GM21576 (cell line): ENCODE data around the gene TNC.

Source experiments
- ATAC-seq: cut with Tn5 transposase; IDR thresholded peaks from one replicate; pipeline ENCODE4 v1.9.1; 2021; ENCODE audit warnings: mild to moderate bottlenecking, moderate library complexity; ENCODE audit not compliant: unreplicated experiment

Gene TNC

DNA sequence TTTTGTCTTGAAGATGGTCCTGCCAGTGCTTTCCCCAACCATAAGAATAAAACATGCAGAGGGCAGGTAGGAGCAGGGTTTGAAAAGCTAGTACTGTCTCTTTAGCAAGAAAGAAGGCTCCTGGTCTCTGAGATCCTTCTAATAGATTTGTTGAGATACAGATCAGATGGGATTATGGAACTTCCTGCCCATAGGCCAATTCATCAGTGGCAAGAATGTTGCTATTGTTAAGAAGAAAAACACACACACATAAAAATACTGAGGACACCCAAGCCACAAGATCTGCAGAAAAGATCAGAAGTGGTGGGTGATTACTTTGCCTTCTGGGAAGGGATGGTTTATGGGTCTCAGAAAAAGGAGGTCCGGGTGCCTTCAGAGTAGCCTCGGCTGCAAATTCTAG lies 59.8 kb downstream of the TNC start:
- ATAC-seq, result no peak

- no peak for ATAC-seq
These were observed 60.4 kb downstream of the TNC start for GRCh38 chr9:115057559-115057958.

DNA sequence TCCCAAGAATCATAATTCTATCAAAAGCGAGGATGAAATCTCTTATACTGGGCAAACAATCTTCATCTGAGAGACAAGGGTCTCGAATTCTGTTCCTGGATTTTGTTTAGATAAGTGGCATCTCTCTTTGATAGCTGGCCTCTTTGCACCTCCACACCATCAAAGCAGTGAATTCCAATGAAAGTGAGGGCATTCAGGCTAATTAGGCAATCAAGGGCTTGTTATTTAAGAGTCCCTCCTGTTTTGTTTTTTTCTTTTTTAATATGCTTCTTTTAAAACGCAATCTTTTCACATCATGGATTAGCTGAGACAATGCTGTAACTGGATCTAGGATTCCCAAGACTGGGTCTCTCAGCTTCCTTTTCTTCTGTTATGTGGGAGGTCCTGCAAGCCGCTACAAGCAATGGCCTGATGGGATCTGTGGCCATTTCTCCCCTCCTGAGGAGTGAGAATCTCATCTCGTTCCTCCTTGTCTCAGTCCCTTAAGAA lies 67.9 kb downstream of the TNC start:
- no peak for ATAC-seq

DNA sequence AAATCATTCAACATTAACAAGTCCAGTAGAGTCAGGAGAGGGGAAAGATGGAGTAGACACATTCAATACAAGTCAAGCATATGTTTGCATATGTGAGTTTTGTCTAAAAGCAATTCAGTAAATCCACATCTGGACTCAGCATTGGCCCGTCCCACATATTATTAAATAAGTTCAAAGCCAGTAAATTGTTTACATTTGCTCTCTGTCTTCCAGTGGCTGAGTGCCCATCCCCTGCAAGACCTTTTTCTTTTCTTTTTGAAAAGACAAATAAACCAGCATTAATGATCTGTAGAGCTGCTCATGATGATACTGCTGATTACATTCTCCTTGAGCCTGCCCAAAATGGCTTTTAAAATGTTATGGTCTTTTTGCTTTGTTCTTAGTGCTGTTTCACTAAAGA lies 71.1 kb downstream of the TNC start:
- ATAC-seq, result no peak

DNA sequence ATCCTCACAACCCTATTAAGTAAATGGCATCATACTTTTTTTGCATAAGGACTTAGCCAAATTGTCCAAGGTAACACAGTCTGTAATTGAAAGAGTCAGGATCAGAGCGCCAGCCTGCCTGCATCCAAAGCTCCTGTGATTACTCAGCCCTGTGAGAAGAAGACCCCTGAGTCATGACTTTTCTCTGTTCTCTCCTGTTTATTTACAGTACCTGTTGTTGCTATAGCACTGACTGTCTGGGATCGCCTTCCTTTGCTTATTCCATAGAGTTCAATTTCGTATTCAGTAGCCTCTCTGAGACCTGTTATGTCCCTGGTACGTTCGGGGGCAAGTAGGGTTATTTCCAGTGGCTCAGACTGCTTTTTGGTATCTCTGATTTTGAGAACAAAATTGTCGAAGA lies 71.8 kb downstream of the TNC start:
- ATAC-seq, result no peak

DNA sequence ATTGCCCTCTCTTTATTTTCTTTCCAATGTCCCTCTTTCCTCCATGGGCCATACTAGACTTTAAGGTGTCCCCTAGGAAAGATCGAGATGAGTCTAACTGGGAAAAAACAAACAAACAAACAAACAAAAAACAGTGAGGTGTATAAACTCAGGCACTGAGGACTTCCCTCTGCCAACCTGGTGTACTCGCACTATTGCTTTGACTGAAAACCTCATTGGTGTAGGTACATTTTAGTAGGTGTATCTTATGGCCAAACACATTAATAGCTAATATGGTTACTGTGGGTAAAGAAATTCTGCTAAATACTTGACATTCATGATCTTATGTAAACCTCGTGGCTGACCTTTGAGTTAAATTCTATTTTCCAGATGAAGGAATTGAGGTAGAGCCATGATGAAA lies 74.3 kb downstream of the TNC start:
- ATAC-seq, result no peak

DNA sequence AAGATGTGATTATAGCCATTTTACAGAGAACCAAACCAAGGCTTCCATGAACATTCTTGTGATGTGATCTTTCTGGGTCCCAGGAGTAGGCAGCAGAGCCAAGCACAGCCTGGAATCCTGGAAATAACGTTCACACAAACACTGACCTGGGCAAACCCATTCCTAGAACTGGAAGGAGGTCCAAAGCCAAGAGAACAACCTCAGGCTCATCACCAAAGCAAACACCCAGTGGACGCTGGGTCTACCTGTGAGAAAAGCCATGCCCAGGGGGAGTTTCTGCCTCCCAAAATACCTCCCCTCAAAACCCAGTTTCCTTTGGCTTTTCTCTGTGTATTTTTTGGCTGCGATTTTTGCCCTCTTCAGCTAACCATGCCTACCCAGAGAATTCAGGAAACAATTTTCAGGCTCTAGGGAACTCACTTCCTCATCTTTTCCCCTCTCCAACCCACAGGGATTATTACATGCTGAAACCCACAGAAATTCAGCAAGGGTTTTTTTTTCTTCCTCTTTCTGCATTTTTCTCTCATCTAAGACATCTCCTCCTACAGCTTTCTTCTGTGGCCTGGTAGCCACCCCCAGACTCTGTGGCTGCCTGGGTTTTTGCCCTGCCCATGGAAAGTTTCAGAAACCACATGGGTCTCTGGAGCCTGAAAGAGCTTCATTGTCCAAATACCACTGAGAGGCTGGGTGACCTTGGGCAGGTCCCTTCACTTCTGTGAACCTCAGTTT lies 75.0 kb downstream of the TNC start:
- ATAC-seq, result peak; percentile 78

- ATAC-seq, result no peak
These were observed 78.3 kb downstream of the TNC start for GRCh38 chr9:115039516-115040120.

DNA sequence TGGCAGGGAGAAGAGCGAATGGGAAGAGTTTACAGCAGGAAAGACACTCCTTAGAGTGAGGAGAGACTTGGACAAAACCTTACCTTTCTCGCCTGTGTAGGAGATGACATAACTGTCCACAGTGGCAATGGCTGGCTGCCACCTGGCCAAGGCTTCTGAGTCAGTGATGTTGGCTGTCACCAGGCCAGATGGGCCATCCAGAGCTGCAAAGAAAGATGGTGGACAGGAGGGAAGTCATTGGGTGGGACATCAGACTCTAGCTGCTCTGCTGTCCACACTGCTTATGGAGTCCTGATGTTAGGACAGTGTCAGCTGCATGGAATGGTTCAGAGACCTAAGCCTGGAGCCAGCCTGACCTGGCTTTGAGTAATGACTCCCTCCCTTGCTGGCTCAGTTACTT lies 79.8 kb downstream of the TNC start:
- ATAC-seq, result no peak

DNA sequence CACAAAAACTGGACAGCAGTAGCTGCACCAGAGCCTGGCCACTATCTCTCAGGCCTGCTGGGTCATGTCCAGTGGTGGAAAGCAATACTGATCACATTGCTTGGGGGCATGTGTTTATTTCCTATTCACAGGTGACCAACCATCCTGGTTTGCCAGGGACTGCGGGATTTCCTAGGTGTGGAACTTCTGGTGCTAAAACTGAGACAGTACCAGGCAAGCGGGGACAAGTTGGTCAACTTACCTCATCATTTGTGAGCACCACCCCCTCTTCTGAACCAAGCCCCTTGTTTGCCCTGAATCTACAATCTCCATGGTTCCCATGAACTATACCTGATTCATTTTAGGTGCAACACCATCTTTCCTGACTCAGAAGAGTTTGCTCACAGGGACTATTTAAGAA lies 81.3 kb downstream of the TNC start:
- ATAC-seq, result no peak

GRCh38 chr9:115035841-115036612 lies 81.9 kb downstream of the TNC start:
- peak; percentile 85 for ATAC-seq

- no peak for ATAC-seq
These were observed 83.2 kb downstream of the TNC start for GRCh38 chr9:115034801-115035200.

DNA sequence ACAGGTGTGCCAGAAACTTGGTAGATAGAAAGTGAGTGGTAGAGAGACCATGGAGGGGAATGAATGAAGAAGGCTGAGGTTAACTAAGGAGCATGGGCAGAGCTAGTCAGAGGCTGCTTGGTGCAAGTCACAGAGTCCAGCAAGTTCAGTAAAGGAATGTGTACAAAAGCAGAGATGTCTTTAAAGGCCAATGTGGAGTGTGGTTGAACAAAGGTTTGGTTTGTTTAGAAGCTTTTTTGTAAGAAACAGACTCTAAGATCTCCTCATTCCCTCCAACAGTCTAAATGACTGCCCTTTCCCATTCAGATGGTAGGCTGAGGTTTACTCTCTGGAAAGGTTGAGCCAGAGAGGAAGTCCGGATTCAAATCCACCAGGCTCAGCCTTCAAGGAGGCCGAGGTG lies 84.2 kb downstream of the TNC start:
- no peak for ATAC-seq

DNA sequence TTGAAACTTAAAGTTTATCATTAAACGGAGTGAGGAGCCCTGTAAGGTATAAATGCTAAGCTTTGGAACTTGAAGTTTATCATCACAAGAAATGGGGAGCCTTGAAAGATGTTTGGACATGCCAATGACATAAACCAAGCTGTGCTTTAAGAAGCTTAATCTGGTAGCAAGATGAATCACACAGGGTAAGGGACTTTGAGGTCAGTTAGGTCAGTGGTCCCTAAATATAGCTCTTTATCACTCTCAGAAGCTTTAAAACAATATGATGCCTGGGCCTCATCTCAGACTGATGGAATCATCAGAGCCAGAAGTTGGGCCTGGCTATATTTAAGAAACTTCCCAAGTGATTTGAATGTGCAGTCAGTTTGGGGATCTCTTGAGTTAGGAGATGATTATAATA lies 85.7 kb downstream of the TNC start:
- ATAC-seq, result no peak

GRCh38 chr9:115030006-115030405 lies 88.0 kb downstream of the TNC start:
- no peak for ATAC-seq

- no peak for ATAC-seq
These were observed 92.2 kb downstream of the TNC start for GRCh38 chr9:115025721-115026120.

DNA sequence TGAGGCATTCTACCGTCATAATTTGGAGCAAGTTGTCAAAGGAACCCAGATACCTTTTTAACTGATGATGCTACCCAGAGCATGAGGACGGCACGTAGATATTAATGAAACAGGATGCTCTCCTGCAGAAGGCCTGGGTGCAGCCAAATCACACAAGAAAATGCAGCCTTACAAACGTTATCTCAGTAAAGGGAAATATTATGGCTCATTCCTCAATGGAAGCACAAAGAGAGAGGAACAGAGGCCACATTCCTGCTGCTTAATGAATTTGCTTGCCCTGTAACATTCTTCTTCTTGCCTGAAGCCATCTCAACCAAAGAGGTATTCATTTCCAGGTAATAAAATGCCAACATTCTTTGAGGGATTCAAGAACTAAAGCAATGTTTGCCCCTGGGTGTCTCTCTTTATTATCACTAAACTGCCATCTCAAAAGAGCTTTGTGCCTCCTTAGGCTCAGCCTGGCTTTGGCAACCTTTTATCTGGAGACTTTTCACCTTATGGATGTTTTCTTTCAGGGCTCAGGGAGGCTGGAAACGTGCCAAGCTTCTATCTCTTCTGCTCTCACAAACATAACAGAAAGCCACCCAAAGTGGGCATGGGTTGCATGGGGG lies 92.9 kb downstream of the TNC start:
- ATAC-seq, result no peak

DNA sequence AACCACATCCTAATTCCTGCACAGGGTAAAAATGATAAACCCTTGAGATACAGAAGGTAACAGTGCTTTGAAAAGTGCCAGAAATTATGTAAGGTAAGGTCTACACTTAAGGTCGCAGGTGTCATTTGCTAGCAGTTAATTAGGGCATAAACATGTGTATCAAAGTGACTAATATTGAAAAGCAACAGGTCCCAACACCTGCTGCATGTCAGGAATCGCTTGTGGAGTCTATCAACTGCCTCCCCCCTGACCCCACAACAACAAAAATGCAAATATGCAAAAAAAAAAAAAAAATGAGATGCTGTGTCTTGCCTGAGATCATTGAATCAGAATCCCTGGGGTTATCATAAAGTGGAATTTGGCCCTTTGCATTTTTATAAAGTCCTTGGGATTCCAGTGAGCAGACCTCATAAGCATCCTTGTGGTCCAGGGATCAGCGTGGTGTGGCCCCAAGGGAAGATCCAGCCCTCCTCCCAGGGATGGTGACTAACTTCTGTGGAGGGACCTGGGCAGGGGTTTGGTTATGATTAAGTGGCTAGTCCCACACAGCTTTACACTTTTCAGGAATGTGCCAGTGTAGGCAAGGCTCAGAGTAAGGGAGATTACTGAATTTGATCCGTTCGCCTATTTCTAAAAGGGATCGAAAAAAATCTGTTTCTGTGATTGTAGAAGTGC lies 95.1 kb downstream of the TNC start:
- no peak for ATAC-seq

- no peak for ATAC-seq
These were observed 99.2 kb downstream of the TNC start for GRCh38 chr9:115018547-115019435.

- no peak for ATAC-seq
These were observed 101.6 kb downstream of the TNC start for GRCh38 chr9:115016344-115016743.
